Colonic mucosa (tissue), 4 donors: Measurements from ENCODE around the gene LNPEP. TPM values are rescaled to one million over a fixed set of nuclear protein-coding genes. Genes with fewer than 3 reads are reported as not detected.

Source experiments
- DNase-seq: peaks from one replicate; pipeline ENCODE4 v3.0.0-alpha.2; 2020
- H3K27ac ChIP-seq: fragments of 200-600 bp; one replicate; pipeline ENCODE4 v1.8.0; 2021
- H3K27me3 ChIP-seq: fragments of 200-600 bp; one replicate; pipeline ENCODE4 v1.8.0; 2021
- H3K36me3 ChIP-seq: fragments of 200-600 bp; one replicate; pipeline ENCODE4 v1.8.0; 2021
- H3K4me1 ChIP-seq: fragments of 200-600 bp; one replicate; pipeline ENCODE4 v1.8.0; 2021; ENCODE audit warnings: mild to moderate bottlenecking
- H3K4me3 ChIP-seq: fragments of 200-600 bp; one replicate; pipeline ENCODE4 v1.8.0; 2021
- H3K9ac ChIP-seq, 2 donors: one replicate each; pipeline ENCODE4 v1.7.0; 2013; ENCODE audit warnings: control low read depth in 2 of 2, low read depth in 2 of 2, low read length in 2 of 2
- H3K9me3 ChIP-seq: fragments of 200-600 bp; one replicate; pipeline ENCODE4 v1.8.0; 2021
- intact Hi-C: fragments of 100-400 bp; cut with DNase I; formaldehyde crosslinking; loops from one replicate; pipeline ENCODE4 v1.14.1; 2022
- total RNA-seq, 2 donors: library from RNA; stranded (reverse); fragmentation: NEBNext Ultra II Directional in 1 of 2; extraction: Animal tissue kit (Norgen Biotek cat#: 25700) in 1 of 2; gene quantifications; one replicate each; pipeline ENCODE4 v1.2.1, GENCODE V29; 2021
- TF ChIP-seq, protein P1 (sequence below): fragments of 200-600 bp; IDR thresholded peaks from one replicate; pipeline ENCODE4 v1.8.0; 2022; ENCODE audit warnings: antibody characterized with exemption, mild to moderate bottlenecking
- donor health status: healthy.
- donor health status: DM: no; HTN: no; CAD: no.
- donor health status: DM: no; HTN: no; CAD: no.

Gene LNPEP
- total RNA-seq, 2 donors from 2014 or later = 23.7 to 34.9 TPM

DNA sequence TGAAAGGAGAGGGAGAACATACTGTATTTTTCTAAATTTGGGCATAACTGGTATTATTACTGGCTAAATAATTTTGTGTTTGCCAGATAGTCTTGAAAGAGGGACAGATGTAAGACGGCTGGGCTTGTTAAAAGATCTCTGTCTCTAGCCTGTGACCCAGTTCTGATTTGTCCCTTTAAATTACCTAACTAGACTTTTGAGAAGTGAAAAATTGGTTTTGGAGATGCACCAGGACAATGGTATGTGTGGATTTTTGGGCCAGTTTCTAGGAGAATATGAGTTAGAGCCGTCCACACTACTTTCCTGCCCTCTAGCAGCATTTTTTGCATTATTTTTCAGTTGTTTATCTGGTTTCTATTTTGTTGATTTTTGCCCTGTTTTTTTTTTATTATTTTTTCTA lies 33.5 kb downstream of the LNPEP start:
- Histone ChIP-seq H3K9me3 (no peaks in the 10 kb centered on the region), H3K4me3 (no peak overlapping the region), H3K9ac (no peak overlapping the region), H3K36me3 (no peaks in the 10 kb centered on the region), H3K27ac (no peak overlapping the region), H3K27me3 (no peaks in the 10 kb centered on the region), H3K4me1 (no peaks in the 10 kb centered on the region)
- no peak for DNase-seq
- TF ChIP-seq, protein P1, sequence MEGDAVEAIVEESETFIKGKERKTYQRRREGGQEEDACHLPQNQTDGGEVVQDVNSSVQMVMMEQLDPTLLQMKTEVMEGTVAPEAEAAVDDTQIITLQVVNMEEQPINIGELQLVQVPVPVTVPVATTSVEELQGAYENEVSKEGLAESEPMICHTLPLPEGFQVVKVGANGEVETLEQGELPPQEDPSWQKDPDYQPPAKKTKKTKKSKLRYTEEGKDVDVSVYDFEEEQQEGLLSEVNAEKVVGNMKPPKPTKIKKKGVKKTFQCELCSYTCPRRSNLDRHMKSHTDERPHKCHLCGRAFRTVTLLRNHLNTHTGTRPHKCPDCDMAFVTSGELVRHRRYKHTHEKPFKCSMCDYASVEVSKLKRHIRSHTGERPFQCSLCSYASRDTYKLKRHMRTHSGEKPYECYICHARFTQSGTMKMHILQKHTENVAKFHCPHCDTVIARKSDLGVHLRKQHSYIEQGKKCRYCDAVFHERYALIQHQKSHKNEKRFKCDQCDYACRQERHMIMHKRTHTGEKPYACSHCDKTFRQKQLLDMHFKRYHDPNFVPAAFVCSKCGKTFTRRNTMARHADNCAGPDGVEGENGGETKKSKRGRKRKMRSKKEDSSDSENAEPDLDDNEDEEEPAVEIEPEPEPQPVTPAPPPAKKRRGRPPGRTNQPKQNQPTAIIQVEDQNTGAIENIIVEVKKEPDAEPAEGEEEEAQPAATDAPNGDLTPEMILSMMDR = no peak
- intact Hi-C loops = no loop called here

DNA sequence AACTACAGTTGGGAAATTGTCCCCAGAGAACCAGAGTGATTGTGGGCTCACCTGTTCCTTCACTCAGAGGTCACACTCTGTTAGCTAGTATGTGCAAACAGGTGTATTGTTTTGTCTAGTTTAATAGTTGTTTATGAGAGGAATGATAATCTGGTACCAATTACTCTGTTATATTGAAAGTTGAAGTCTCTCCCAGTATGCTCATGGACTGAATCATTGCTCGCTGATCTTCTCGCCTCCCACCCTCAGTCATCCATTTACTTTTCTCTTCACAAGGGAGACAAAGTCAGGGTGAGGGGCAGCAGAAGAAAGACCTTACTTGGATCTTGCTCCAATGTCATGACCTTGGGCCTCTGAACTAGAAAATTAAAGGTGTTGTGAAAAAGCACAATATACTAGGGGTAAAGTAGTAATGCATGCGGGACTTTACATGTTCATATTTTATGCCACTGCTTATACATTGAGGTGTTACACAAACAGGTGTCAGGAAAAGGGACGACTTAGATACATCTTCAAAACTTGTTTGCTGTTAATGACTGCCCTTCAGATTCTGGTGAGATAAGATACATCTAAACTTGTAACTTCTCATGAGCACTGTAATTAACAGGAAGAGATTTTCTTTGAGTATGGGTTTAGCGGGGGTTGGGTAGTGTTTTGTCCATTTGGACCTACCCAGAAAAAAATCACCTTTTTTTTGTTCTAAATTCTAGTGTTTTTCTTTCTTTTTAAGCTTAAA lies 36.9 kb downstream of the LNPEP start:
- no peaks in the 10 kb centered on the region for H3K9me3 ChIP-seq
- H3K9ac ChIP-seq = no peak overlapping the region
- intact Hi-C loops = no loop called here
- H3K4me1 ChIP-seq = no peaks in the 10 kb centered on the region
- no peak for DNase-seq
- no peak overlapping the region for H3K27ac ChIP-seq
- H3K36me3 ChIP-seq = no peaks in the 10 kb centered on the region
- no peaks in the 10 kb centered on the region for H3K27me3 ChIP-seq
- H3K4me3 ChIP-seq = no peak overlapping the region
- TF ChIP-seq, protein P1 = no peak

GRCh38 chr5:96973532-96974401 lies 37.9 kb downstream of the LNPEP start:
- Histone ChIP-seq H3K9me3 (no peaks in the 10 kb centered on the region), H3K9ac (no peak overlapping the region), H3K4me1 (no peaks in the 10 kb centered on the region), H3K4me3 (no peak overlapping the region), H3K36me3 (no peaks in the 10 kb centered on the region), H3K27ac (no peak overlapping the region), H3K27me3 (no peaks in the 10 kb centered on the region)
- intact Hi-C loops = no loop called here
- DNase-seq = no peak
- TF ChIP-seq, protein P1 = no peak

DNA sequence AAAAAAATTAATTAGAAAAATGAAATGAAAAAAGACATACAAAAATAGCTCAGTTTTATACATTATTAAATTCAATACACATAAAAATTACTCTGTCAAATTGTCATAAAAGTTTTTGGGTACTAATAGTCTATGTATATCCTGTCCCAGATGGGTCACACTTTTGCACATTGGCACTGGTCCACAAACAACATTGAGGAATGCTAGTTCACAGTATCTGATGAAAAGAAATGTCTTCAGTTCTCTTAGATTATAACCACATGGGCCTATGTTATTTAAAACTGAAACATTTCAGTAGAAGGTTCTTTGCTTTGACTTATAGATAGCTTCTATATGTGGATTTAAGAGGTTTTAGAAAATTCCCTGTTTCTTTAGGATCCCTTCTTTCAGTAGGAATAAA lies 39.8 kb downstream of the LNPEP start:
- H3K36me3 ChIP-seq = no peaks in the 10 kb centered on the region
- H3K27ac ChIP-seq = no peak overlapping the region
- no peaks in the 10 kb centered on the region for H3K9me3 ChIP-seq
- H3K27me3 ChIP-seq = no peaks in the 10 kb centered on the region
- TF ChIP-seq, protein P1 = no peak
- DNase-seq = no peak
- H3K4me3 ChIP-seq = no peak overlapping the region
- no peaks in the 10 kb centered on the region for H3K4me1 ChIP-seq
- no peak overlapping the region for H3K9ac ChIP-seq
- intact Hi-C loops = no loop called here

GRCh38 chr5:96977228-96977627 lies 41.3 kb downstream of the LNPEP start:
- no peak overlapping the region for H3K9ac ChIP-seq
- H3K4me3 ChIP-seq = no peak overlapping the region
- H3K27me3 ChIP-seq = no peaks in the 10 kb centered on the region
- no peaks in the 10 kb centered on the region for H3K36me3 ChIP-seq
- H3K27ac ChIP-seq = no peak overlapping the region
- intact Hi-C loops = no loop called here
- DNase-seq = no peak
- no peaks in the 10 kb centered on the region for H3K4me1 ChIP-seq
- TF ChIP-seq, protein P1 = no peak
- no peaks in the 10 kb centered on the region for H3K9me3 ChIP-seq
